B cell (primary cell): ENCODE data around the gene MYO1E.
"Not testable (repeated sequence)": the region's sequence is repeated elsewhere in the genome, so short reads cannot be mapped to it uniquely, and the experiment has no call there.

Experiments used
- EZH2 ChIP-seq: IDR thresholded peaks from 2 replicates; pipeline ENCODE4 v1.6.1; 2012; ENCODE audit warnings: borderline replicate concordance, low read depth, mild to moderate bottlenecking, moderate library complexity, low read length; ENCODE audit not compliant: insufficient read depth, poor library complexity, severe bottlenecking
- TF ChIP-seq, protein P1 (sequence below): fragments of 200-600 bp; IDR thresholded peaks from one replicate; pipeline ENCODE4 v1.8.0; 2022; ENCODE audit warnings: antibody characterized with exemption, mild to moderate bottlenecking

DNA sequence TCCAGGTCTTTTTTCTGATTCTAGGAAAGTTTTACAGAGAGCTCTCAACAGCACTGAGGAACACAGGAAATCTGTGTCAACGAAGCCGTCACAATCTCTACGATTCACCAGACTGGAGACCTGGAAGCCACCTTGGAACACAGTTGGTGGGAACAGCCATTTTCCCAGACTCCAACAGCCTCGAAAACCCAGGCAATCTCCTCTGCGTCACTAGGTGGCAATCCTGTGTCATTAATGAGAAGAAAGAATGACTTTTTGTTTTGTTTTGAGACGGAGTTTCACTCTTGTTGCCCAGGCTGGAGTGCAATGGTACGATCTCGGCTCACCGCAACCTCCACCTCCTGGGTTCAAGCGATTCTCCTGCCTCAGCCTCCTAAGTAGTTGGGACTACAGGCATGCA lies 228.1 kb downstream of the MYO1E start:
- TF ChIP-seq, protein P1, sequence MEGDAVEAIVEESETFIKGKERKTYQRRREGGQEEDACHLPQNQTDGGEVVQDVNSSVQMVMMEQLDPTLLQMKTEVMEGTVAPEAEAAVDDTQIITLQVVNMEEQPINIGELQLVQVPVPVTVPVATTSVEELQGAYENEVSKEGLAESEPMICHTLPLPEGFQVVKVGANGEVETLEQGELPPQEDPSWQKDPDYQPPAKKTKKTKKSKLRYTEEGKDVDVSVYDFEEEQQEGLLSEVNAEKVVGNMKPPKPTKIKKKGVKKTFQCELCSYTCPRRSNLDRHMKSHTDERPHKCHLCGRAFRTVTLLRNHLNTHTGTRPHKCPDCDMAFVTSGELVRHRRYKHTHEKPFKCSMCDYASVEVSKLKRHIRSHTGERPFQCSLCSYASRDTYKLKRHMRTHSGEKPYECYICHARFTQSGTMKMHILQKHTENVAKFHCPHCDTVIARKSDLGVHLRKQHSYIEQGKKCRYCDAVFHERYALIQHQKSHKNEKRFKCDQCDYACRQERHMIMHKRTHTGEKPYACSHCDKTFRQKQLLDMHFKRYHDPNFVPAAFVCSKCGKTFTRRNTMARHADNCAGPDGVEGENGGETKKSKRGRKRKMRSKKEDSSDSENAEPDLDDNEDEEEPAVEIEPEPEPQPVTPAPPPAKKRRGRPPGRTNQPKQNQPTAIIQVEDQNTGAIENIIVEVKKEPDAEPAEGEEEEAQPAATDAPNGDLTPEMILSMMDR: not testable (repeated sequence)
- TF ChIP-seq EZH2: not testable (repeated sequence)
